ENCODE measurements around the gene CLDN18.

DNA sequence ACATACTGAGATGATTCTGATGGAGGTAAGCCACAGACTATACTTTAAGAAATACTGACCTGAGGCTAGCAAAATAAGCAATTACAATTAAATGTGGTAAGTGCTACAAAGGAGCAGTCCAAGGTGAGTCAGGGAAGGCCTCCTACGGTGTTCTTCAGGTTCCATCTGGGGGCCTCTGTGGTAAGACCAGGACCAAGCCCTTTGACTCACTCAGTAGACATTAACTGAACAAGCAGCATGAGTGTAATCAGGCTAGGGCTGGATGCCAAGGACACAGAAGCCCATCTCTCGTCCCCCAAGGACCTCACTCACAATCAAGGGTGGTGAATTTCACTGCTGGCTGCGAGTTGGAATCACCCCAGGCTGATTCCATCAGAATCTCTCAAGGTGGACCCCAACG is 68.1 kb downstream of the CLDN18 start:
- TF ChIP-seq, protein P1, sequence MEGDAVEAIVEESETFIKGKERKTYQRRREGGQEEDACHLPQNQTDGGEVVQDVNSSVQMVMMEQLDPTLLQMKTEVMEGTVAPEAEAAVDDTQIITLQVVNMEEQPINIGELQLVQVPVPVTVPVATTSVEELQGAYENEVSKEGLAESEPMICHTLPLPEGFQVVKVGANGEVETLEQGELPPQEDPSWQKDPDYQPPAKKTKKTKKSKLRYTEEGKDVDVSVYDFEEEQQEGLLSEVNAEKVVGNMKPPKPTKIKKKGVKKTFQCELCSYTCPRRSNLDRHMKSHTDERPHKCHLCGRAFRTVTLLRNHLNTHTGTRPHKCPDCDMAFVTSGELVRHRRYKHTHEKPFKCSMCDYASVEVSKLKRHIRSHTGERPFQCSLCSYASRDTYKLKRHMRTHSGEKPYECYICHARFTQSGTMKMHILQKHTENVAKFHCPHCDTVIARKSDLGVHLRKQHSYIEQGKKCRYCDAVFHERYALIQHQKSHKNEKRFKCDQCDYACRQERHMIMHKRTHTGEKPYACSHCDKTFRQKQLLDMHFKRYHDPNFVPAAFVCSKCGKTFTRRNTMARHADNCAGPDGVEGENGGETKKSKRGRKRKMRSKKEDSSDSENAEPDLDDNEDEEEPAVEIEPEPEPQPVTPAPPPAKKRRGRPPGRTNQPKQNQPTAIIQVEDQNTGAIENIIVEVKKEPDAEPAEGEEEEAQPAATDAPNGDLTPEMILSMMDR (IDR thresholded peaks at IDR 0.05 in 2 of 3, conservative IDR thresholded peaks at IDR 0.05 in 1 of 3; ENCODE audit: borderline replicate concordance in 1 of 3, insufficient read depth in 1 of 3, low read depth in 2 of 3, low read length in 2 of 3): no peak
- TF ChIP-seq EZH2phosphoT487 (IDR thresholded peaks at IDR 0.05; ENCODE audit: borderline replicate concordance) (no peak), RAD21 (IDR thresholded peaks at IDR 0.05; ENCODE audit: low read depth) (no peak), SP1 (IDR thresholded peaks at IDR 0.05; ENCODE audit: low read depth) (peak; percentile 34; the same call in 1 of the 2 replicates), EZH2 (IDR thresholded peaks at IDR 0.05) (no peak), POLR2A (IDR thresholded peaks at IDR 0.05; ENCODE audit: borderline replicate concordance, extremely low read depth, insufficient read depth, insufficient read length) (no peak), JUND (IDR thresholded peaks at IDR 0.05) (peak; percentile 39; the same call in 1 of the 2 replicates), POLR2AphosphoS5 (IDR thresholded peaks at IDR 0.05; ENCODE audit: low read depth, low read length) (no peak), CEBPB (IDR thresholded peaks at IDR 0.05; ENCODE audit: low read depth) (peak; percentile 44; the same call in 1 of the 2 replicates), TCF7L2 (IDR thresholded peaks at IDR 0.05; ENCODE audit: borderline replicate concordance, extremely low read depth, insufficient read depth, insufficient read length) (no peak), ZNF274 (IDR thresholded peaks at IDR 0.05; ENCODE audit: low read depth, low read length) (no peak), SIN3A (IDR thresholded peaks at IDR 0.05; ENCODE audit: low read depth) (no peak)
- TF ChIP-seq, protein P2, sequence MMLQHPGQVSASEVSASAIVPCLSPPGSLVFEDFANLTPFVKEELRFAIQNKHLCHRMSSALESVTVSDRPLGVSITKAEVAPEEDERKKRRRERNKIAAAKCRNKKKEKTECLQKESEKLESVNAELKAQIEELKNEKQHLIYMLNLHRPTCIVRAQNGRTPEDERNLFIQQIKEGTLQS (IDR thresholded peaks at IDR 0.05): no peak
- TF ChIP-seq, protein P3, sequence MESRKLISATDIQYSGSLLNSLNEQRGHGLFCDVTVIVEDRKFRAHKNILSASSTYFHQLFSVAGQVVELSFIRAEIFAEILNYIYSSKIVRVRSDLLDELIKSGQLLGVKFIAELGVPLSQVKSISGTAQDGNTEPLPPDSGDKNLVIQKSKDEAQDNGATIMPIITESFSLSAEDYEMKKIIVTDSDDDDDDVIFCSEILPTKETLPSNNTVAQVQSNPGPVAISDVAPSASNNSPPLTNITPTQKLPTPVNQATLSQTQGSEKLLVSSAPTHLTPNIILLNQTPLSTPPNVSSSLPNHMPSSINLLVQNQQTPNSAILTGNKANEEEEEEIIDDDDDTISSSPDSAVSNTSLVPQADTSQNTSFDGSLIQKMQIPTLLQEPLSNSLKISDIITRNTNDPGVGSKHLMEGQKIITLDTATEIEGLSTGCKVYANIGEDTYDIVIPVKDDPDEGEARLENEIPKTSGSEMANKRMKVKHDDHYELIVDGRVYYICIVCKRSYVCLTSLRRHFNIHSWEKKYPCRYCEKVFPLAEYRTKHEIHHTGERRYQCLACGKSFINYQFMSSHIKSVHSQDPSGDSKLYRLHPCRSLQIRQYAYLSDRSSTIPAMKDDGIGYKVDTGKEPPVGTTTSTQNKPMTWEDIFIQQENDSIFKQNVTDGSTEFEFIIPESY (IDR thresholded peaks at IDR 0.05; ENCODE audit: extremely low read depth, insufficient replicate concordance, low read length): no peak

Measured in HCT116 (cell line).